Right lobe of liver (tissue), 6 donors: Measurements from ENCODE around the gene FAIM2. TPM values are rescaled to one million over a fixed set of nuclear protein-coding genes. Genes with fewer than 3 reads are reported as not detected.

Source experiments
- ATAC-seq, 4 donors: fragments of 200-7000 bp; cut with Tn5 transposase; one replicate each; pipeline ENCODE4 v1.9.1; 2020; ENCODE audit warnings: mild to moderate bottlenecking in 4 of 4, moderate library complexity in 4 of 4
- DNase-seq, 3 donors: peaks; one replicate each; pipeline ENCODE4 v3.0.0-alpha.2; 2020
- H3K27ac ChIP-seq, 3 donors: fragments of 200-600 bp; one replicate each; pipeline ENCODE4 v1.8.0; 2022
- H3K27me3 ChIP-seq, 2 donors: fragments of 200-600 bp; one replicate each; pipeline ENCODE4 v1.8.0; 2022
- H3K36me3 ChIP-seq, 4 donors: fragments of 200-600 bp; sonication (generic) in 1 of 4; one replicate each; pipeline versions ENCODE4 v1.5.1 to v1.8.0; 2017 to 2022; ENCODE audit warnings: control low read depth in 1 of 4
- H3K4me1 ChIP-seq, 4 donors: fragments of 200-600 bp; sonication (generic) in 1 of 4; one replicate each; pipeline versions ENCODE4 v1.5.1 to v1.8.0; 2017 to 2022; ENCODE audit warnings: control low read depth in 1 of 4
- H3K4me3 ChIP-seq, 3 donors: fragments of 200-600 bp; one replicate each; pipeline ENCODE4 v1.8.0; 2022
- H3K9me3 ChIP-seq, 4 donors: fragments of 200-600 bp; sonication (generic) in 1 of 4; one replicate each; pipeline versions ENCODE4 v1.5.1 to v1.8.0; 2017 to 2022; ENCODE audit warnings: control low read depth in 1 of 4
- CTCF ChIP-seq, 4 donors: fragments of 200-600 bp in 3 of 4; fragments of 450-650 bp in 1 of 4; IDR thresholded peaks; one replicate each; pipeline versions ENCODE4 v1.5.1 to v1.8.0; 2016 to 2022; ENCODE audit warnings: antibody characterized with exemption in 4 of 4, mild to moderate bottlenecking in 2 of 4
- POLR2A ChIP-seq: fragments of 450-650 bp; IDR thresholded peaks from one replicate; pipeline ENCODE4 v1.6.1; 2017; ENCODE audit warnings: antibody characterized with exemption, mild to moderate bottlenecking
- WGBS: methylation state at CpG from one replicate; pipeline ENCODE4 v1.1.6; 2018; ENCODE audit warnings: low coverage, low lambda C conversion rate; ENCODE audit not compliant: insufficient coverage; ENCODE audit errors: missing lambda C conversion rate; 5-methylcytosine and 5-hydroxymethylcytosine counted together
- intact Hi-C, 2 donors: fragments of 100-400 bp; cut with DNase I; formaldehyde crosslinking; loops; one replicate each; pipeline versions ENCODE4 v1.11.2 to v1.14.1; 2022
- total RNA-seq, 6 experiments: library from RNA; depleted of rRNA in 2 of 6; stranded (reverse); fragments of >200 nt in 2 of 6; fragmentation: NEBNext Ultra II Directional in 3 of 6; extraction: Animal tissue kit (Norgen Biotek cat#: 25700) in 3 of 6; gene quantifications; one replicate each; pipeline versions ENCODE4 v1.1.0 to v1.2.4, GENCODE V29; 2016 to 2023
- donor health status: DM: no; HTN: yes; CAD: no.
- donor health status: DM: no; HTN: no; CAD: no.
- donor health status: DM: no; HTN: no; CAD: no.
- donor health status: DM: no; HTN: yes; CAD: no.
- donor health status: DM: no; HTN: yes; CAD: no.

Gene FAIM2
- total RNA-seq, 6 experiments from 2014 or later = 0.16 TPM; not detected in 5

- DNase-seq (no peak), ATAC-seq (no peak)
- Histone ChIP-seq H3K27me3 (no peaks in the 10 kb centered on the region), H3K27ac (no peak overlapping the region), H3K4me1 (no peaks in the 10 kb centered on the region), H3K4me3 (no peak overlapping the region), H3K36me3 (no peaks in the 10 kb centered on the region), H3K9me3 (no peaks in the 10 kb centered on the region)
- TF ChIP-seq CTCF (IDR thresholded peaks at IDR 0.05) (no peak), POLR2A (no peak)
- 68% methylated on average over 5 of the region's 16 CpGs for WGBS
- intact Hi-C loops = no loop called here
Observed at GRCh38 chr12:49902399-49903350, 1.0 kb downstream of the FAIM2 start.

DNA sequence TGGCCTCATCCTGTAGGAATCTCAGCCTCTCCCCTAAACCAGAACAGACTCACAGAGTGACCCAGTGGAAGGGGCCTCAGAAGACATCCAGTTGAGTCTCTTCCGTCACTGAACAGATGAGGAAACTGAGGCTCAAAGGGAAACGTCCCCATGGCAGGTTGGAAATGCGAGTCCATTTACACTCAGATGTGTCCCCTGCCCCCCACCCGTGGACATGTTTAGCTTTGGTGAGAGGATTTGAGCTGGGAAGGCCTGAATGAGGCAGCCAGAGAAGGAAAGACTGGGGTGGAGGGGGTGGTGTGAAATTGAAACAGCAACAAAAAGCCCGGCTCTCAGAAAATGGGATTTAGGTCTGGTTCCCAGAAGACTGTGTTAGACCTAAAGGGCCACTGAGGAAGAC, 1.7 kb downstream of the FAIM2 start:
- 50% methylated on average over 2 of the region's 5 CpGs for WGBS
- DNase-seq (no peak), ATAC-seq (no peak)
- Histone ChIP-seq H3K4me3 (no peak overlapping the region), H3K27me3 (no peaks in the 10 kb centered on the region), H3K9me3 (no peaks in the 10 kb centered on the region), H3K4me1 (no peaks in the 10 kb centered on the region), H3K36me3 (no peaks in the 10 kb centered on the region), H3K27ac (no peak overlapping the region)
- TF ChIP-seq POLR2A (no peak), CTCF (IDR thresholded peaks at IDR 0.05) (no peak)
- intact Hi-C loops = no loop called here

DNA sequence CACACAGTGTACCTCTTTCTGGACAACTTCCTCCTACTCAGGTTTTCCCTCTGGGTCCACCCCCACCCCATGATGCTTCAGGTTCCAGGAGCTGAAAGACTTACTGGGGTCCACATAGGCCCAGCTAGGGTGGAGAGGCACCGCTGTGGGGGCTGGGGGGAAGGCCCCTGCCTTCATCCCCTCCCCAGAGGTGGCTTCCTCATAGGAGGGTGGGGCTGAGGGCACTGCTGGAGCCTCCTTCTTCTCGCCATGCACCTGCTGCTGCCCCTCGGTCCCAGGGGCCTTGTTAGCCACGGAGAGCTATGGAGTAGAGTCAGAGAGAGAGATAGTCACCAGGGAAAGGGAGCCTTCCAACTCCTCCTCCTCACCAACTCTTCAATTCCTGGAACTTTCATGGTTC, 2.7 kb downstream of the FAIM2 start:
- Histone ChIP-seq H3K9me3 (no peaks in the 10 kb centered on the region), H3K4me3 (no peak overlapping the region), H3K36me3 (no peaks in the 10 kb centered on the region), H3K27me3 (no peaks in the 10 kb centered on the region), H3K27ac (no peak overlapping the region), H3K4me1 (no peaks in the 10 kb centered on the region)
- WGBS = 43% methylated on average over 1 of the region's 4 CpGs
- intact Hi-C loops = no loop called here
- ATAC-seq (no peak), DNase-seq (peak in 1 of 3 donors; percentile 19)
- TF ChIP-seq CTCF (IDR thresholded peaks at IDR 0.05) (no peak), POLR2A (no peak)

GRCh38 chr12:49900371-49900770, 3.3 kb downstream of the FAIM2 start:
- Histone ChIP-seq H3K4me3 (no peak overlapping the region), H3K27me3 (no peaks in the 10 kb centered on the region), H3K4me1 (no peaks in the 10 kb centered on the region), H3K36me3 (no peaks in the 10 kb centered on the region), H3K9me3 (no peaks in the 10 kb centered on the region), H3K27ac (no peak overlapping the region)
- no peak for ATAC-seq
- TF ChIP-seq POLR2A (no peak), CTCF (IDR thresholded peaks at IDR 0.05) (no peak)
- intact Hi-C loops = no loop called here
- DNase-seq = peak in 1 of 3 donors; percentile 27
- WGBS = 15% methylated on average over 2 of the region's 6 CpGs
